ENCODE measurements around the gene SIAE. TPM values are rescaled to one million over a fixed set of nuclear protein-coding genes. Genes with fewer than 3 reads are reported as not detected.

SIAE gene
- polyA plus RNA-seq, 1 of the 3 experiments (the other 2 are of a cell fraction): 27.9 TPM

DNA sequence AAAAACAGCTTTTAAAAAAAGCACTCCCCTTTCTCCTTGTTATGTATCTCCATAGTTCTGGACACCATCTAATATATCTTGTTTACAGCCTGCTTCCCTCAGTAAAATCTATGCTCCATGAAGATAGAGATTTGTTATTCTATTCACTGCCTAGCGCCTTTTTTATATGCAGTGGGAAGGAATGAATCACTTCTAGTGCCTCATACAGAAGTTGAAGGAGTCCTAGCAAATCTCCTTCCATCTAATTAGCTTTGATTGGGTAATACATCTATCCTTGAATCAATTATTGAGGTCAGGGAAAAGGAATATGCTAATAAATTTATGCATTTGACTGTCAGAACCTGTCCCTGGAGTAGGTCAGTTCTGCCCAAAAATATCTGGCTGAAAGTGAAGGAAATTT lies 26.0 kb upstream of the SIAE start:
- 7% methylated on average over 1 of the region's 1 CpG for WGBS (ENCODE audit: low lambda C conversion rate)
- TF ChIP-seq NFIC (IDR thresholded peaks at IDR 0.05; ENCODE audit: borderline replicate concordance) (no peak), NRF1 (IDR thresholded peaks at IDR 0.05; ENCODE audit: low read depth, low read length) (no peak), YY1 (IDR thresholded peaks at IDR 0.05; ENCODE audit: low read depth) (no peak), RCOR1 (IDR thresholded peaks at IDR 0.05; ENCODE audit: low read length) (no peak), MXI1 (IDR thresholded peaks at IDR 0.05; ENCODE audit: low read depth, low read length) (no peak), FOXM1 (IDR thresholded peaks at IDR 0.05; ENCODE audit: low read depth) (no peak), EP300 (IDR thresholded peaks at IDR 0.05; ENCODE audit: borderline replicate concordance in 1 of 2, low read depth in 1 of 2, low read length in 1 of 2) (no peak), TCF12 (IDR thresholded peaks at IDR 0.05) (no peak), GATA2 (CRISPR knock-in tag; IDR thresholded peaks at IDR 0.05) (no peak), SMC3 (IDR thresholded peaks at IDR 0.05; ENCODE audit: low read depth, low read length) (no peak), RXRA (IDR thresholded peaks at IDR 0.05; ENCODE audit: borderline replicate concordance, low read depth) (no peak), RFX5 (IDR thresholded peaks at IDR 0.05; ENCODE audit: low read length) (no peak), TAF1 (IDR thresholded peaks at IDR 0.05; ENCODE audit: borderline replicate concordance, low read depth, low read length) (no peak)
- TF ChIP-seq, protein P1, sequence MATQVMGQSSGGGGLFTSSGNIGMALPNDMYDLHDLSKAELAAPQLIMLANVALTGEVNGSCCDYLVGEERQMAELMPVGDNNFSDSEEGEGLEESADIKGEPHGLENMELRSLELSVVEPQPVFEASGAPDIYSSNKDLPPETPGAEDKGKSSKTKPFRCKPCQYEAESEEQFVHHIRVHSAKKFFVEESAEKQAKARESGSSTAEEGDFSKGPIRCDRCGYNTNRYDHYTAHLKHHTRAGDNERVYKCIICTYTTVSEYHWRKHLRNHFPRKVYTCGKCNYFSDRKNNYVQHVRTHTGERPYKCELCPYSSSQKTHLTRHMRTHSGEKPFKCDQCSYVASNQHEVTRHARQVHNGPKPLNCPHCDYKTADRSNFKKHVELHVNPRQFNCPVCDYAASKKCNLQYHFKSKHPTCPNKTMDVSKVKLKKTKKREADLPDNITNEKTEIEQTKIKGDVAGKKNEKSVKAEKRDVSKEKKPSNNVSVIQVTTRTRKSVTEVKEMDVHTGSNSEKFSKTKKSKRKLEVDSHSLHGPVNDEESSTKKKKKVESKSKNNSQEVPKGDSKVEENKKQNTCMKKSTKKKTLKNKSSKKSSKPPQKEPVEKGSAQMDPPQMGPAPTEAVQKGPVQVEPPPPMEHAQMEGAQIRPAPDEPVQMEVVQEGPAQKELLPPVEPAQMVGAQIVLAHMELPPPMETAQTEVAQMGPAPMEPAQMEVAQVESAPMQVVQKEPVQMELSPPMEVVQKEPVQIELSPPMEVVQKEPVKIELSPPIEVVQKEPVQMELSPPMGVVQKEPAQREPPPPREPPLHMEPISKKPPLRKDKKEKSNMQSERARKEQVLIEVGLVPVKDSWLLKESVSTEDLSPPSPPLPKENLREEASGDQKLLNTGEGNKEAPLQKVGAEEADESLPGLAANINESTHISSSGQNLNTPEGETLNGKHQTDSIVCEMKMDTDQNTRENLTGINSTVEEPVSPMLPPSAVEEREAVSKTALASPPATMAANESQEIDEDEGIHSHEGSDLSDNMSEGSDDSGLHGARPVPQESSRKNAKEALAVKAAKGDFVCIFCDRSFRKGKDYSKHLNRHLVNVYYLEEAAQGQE (IDR thresholded peaks at IDR 0.05; ENCODE audit: low read depth, low read length): no peak
- TF ChIP-seq, protein P2, sequence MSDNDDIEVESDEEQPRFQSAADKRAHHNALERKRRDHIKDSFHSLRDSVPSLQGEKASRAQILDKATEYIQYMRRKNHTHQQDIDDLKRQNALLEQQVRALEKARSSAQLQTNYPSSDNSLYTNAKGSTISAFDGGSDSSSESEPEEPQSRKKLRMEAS (IDR thresholded peaks at IDR 0.05; ENCODE audit: low read depth): no peak
- TF ChIP-seq, protein P3, sequence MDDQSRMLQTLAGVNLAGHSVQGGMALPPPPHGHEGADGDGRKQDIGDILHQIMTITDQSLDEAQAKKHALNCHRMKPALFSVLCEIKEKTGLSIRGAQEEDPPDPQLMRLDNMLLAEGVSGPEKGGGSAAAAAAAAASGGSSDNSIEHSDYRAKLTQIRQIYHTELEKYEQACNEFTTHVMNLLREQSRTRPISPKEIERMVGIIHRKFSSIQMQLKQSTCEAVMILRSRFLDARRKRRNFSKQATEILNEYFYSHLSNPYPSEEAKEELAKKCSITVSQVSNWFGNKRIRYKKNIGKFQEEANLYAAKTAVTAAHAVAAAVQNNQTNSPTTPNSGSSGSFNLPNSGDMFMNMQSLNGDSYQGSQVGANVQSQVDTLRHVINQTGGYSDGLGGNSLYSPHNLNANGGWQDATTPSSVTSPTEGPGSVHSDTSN (IDR thresholded peaks at IDR 0.05): no peak
- TF ChIP-seq, protein P4, sequence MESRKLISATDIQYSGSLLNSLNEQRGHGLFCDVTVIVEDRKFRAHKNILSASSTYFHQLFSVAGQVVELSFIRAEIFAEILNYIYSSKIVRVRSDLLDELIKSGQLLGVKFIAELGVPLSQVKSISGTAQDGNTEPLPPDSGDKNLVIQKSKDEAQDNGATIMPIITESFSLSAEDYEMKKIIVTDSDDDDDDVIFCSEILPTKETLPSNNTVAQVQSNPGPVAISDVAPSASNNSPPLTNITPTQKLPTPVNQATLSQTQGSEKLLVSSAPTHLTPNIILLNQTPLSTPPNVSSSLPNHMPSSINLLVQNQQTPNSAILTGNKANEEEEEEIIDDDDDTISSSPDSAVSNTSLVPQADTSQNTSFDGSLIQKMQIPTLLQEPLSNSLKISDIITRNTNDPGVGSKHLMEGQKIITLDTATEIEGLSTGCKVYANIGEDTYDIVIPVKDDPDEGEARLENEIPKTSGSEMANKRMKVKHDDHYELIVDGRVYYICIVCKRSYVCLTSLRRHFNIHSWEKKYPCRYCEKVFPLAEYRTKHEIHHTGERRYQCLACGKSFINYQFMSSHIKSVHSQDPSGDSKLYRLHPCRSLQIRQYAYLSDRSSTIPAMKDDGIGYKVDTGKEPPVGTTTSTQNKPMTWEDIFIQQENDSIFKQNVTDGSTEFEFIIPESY (IDR thresholded peaks at IDR 0.05; ENCODE audit: borderline replicate concordance, low read depth): no peak
- TF ChIP-seq, protein P5, sequence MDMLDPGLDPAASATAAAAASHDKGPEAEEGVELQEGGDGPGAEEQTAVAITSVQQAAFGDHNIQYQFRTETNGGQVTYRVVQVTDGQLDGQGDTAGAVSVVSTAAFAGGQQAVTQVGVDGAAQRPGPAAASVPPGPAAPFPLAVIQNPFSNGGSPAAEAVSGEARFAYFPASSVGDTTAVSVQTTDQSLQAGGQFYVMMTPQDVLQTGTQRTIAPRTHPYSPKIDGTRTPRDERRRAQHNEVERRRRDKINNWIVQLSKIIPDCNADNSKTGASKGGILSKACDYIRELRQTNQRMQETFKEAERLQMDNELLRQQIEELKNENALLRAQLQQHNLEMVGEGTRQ (IDR thresholded peaks at IDR 0.05; ENCODE audit: borderline replicate concordance, low read depth, low read length): no peak
- H3K4me3 ChIP-seq (ENCODE audit: low read depth in 2 of 2, low read length in 1 of 2): no peak overlapping the region
- no peaks in the 10 kb centered on the region for H3K27me3 ChIP-seq (ENCODE audit: insufficient read depth)
- H3K9ac ChIP-seq: no peak overlapping the region
- no peak for DNase-seq
- ChIA-PET POLR2A (no interaction called here), CTCF (interaction anchor here (1.5 to 1.8 kb wide), 3 partner anchors 28 to 63 kb away, joined by 5 read pairs; no protein-coding TSS in a partner anchor)
- H4K20me1 ChIP-seq (ENCODE audit: insufficient read depth): no peaks in the 10 kb centered on the region
- no peak overlapping the region for H3K27ac ChIP-seq (ENCODE audit: low read depth in 2 of 2, low read length in 1 of 2)
- H3K79me2 ChIP-seq (ENCODE audit: insufficient read depth): no peaks in the 10 kb centered on the region
- H3F3A ChIP-seq (replicated peaks; ENCODE audit: insufficient read depth): no peaks in the 10 kb centered on the region
- H2AFZ ChIP-seq (ENCODE audit: low read depth): no peak overlapping the region
- H3K9me3 ChIP-seq: no peaks in the 10 kb centered on the region
- no peaks in the 10 kb centered on the region for H3K4me1 ChIP-seq (ENCODE audit: control insufficient read depth in 1 of 2, insufficient read depth in 2 of 2, low read depth in 1 of 2, low read length in 1 of 2)
- no peaks in the 10 kb centered on the region for H3K9me2 ChIP-seq
- no peak overlapping the region for H3K4me2 ChIP-seq
- no peaks in the 10 kb centered on the region for H3K36me3 ChIP-seq (replicated peaks in 1 of 2; ENCODE audit: control insufficient read depth in 1 of 2, insufficient read depth in 2 of 2, low read length in 1 of 2)

Data from SK-N-SH (cell line).